ENCODE measurements around the gene ZDHHC6. TPM values are rescaled to one million over a fixed set of nuclear protein-coding genes. Genes with fewer than 3 reads are reported as not detected.

ZDHHC6 gene
- total RNA-seq, 1 experiment from 2014 or later: 40.3 TPM

- no peak overlapping the region for H3K27ac ChIP-seq (ENCODE audit: low read length)
- DNase-seq (ENCODE audit: low read depth, low spot score) (no peak), ATAC-seq (no peak)
- peaks cover 24% of the 10 kb centered on the region for H3K27me3 ChIP-seq (ENCODE audit: control insufficient read depth, insufficient read depth, low read length)
- H3K4me3 ChIP-seq (ENCODE audit: low read depth in 2 of 2, low read length in 2 of 2): no peak overlapping the region
- no peak for TF ChIP-seq SIN3A (IDR thresholded peaks at IDR 0.05; ENCODE audit: borderline replicate concordance, insufficient read depth, low read depth, low read length)
- TF ChIP-seq, protein P1, sequence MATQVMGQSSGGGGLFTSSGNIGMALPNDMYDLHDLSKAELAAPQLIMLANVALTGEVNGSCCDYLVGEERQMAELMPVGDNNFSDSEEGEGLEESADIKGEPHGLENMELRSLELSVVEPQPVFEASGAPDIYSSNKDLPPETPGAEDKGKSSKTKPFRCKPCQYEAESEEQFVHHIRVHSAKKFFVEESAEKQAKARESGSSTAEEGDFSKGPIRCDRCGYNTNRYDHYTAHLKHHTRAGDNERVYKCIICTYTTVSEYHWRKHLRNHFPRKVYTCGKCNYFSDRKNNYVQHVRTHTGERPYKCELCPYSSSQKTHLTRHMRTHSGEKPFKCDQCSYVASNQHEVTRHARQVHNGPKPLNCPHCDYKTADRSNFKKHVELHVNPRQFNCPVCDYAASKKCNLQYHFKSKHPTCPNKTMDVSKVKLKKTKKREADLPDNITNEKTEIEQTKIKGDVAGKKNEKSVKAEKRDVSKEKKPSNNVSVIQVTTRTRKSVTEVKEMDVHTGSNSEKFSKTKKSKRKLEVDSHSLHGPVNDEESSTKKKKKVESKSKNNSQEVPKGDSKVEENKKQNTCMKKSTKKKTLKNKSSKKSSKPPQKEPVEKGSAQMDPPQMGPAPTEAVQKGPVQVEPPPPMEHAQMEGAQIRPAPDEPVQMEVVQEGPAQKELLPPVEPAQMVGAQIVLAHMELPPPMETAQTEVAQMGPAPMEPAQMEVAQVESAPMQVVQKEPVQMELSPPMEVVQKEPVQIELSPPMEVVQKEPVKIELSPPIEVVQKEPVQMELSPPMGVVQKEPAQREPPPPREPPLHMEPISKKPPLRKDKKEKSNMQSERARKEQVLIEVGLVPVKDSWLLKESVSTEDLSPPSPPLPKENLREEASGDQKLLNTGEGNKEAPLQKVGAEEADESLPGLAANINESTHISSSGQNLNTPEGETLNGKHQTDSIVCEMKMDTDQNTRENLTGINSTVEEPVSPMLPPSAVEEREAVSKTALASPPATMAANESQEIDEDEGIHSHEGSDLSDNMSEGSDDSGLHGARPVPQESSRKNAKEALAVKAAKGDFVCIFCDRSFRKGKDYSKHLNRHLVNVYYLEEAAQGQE (IDR thresholded peaks at IDR 0.05; ENCODE audit: insufficient read depth in 1 of 2, low read depth in 2 of 2, low read length in 1 of 2): no peak
- ChIA-PET POLR2A (no interaction called here), CTCF (no interaction called here)
- no peaks in the 10 kb centered on the region for H3K9me3 ChIP-seq (ENCODE audit: control insufficient read depth, insufficient read depth, low read depth, low read length)
- intact Hi-C loops (cut with micrococcal nuclease; ENCODE audit: unreplicated experiment) (no loop called here), in situ Hi-C loops (cut with HindIII; ENCODE audit: low pct_unique_long_range_greater_than_20kb, low sequenced_read_pairs) (no loop called here)
- no peaks in the 10 kb centered on the region for H3K4me1 ChIP-seq (ENCODE audit: control insufficient read depth, insufficient read depth, low read length)
- no TSS peak for BruUV-seq (replicated peaks)
- H3K36me3 ChIP-seq (ENCODE audit: control insufficient read depth, insufficient read depth, low read length): no peaks in the 10 kb centered on the region
Observed at GRCh38 chr10:112393827-112394226, 52.9 kb downstream of the ZDHHC6 start.

DNA sequence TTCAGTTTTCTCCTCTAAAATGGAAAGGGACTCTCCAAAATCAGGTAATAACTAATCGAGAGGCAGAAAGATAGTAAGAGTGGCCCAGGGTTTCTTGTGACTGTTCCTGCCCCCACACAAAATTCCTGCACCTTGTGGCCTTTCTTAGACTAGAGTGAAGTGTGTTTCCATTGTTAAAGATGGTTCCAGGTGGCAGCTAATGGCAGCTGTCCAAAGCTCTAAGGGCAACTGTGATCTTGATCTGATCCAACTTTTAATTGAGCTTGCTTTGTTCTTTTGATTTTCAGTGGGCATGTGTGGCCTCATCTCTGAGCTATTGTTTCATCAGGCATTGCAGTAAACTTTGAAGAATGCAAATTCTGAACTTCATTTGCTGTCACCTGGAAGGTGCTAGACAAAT lies 53.4 kb downstream of the ZDHHC6 start:
- intact Hi-C loops (cut with micrococcal nuclease; ENCODE audit: unreplicated experiment) (no loop called here), in situ Hi-C loops (cut with HindIII; ENCODE audit: low pct_unique_long_range_greater_than_20kb, low sequenced_read_pairs) (no loop called here)
- Histone ChIP-seq H3K4me3 (ENCODE audit: low read depth in 2 of 2, low read length in 2 of 2) (no peak overlapping the region), H3K4me1 (ENCODE audit: control insufficient read depth, insufficient read depth, low read length) (no peaks in the 10 kb centered on the region), H3K36me3 (ENCODE audit: control insufficient read depth, insufficient read depth, low read length) (no peaks in the 10 kb centered on the region), H3K9me3 (ENCODE audit: control insufficient read depth, insufficient read depth, low read depth, low read length) (no peaks in the 10 kb centered on the region), H3K27me3 (ENCODE audit: control insufficient read depth, insufficient read depth, low read length) (peaks cover 23% of the 10 kb centered on the region), H3K27ac (ENCODE audit: low read length) (no peak overlapping the region)
- CTCF ChIA-PET: no interaction called here
- POLR2A ChIA-PET: no interaction called here
- no peak for ATAC-seq
- DNase-seq (ENCODE audit: low read depth, low spot score): no peak
- TF ChIP-seq TCF7L2 (IDR thresholded peaks at IDR 0.05; ENCODE audit: low read depth, low read length) (no peak), CTCF (IDR thresholded peaks at IDR 0.05) (no peak), SIN3A (IDR thresholded peaks at IDR 0.05; ENCODE audit: borderline replicate concordance, insufficient read depth, low read depth, low read length) (no peak), POLR2AphosphoS5 (IDR thresholded peaks at IDR 0.05; ENCODE audit: low read depth, low read length) (no peak)
- TF ChIP-seq, protein P1 (IDR thresholded peaks at IDR 0.05; ENCODE audit: insufficient read depth in 1 of 2, low read depth in 2 of 2, low read length in 1 of 2): no peak
- no TSS peak for BruUV-seq (replicated peaks)

Measured in Panc1 (cell line).